ENCODE results near the gene PARD3.

PARD3 gene

DNA sequence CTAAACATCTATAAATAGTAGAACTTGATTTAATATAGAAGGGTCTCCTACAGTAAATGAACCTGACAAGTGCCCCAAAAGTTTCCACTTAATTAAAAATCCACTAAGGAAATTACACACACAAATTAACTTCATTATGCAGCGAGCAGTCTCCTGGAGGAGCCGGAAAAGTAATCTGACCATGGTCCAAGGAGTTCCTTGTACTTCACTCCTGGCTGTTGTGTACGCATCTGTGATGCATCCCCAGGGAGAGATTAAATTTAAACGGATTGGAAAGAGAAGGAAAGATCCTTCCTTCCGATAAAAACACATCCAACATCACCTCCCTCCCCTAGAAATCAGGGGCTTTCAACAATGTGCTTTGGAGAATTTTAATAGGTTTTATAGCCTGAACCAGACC is 85.5 kb downstream of the PARD3 start:
- Histone ChIP-seq H3K79me2 (ENCODE audit: insufficient read depth, low read length) (peaks cover 94% of the 10 kb centered on the region), H3K4me1 (ENCODE audit: insufficient read depth, low read length) (no peaks in the 10 kb centered on the region), H3K4me3 (ENCODE audit: low read depth in 1 of 2, low read length in 2 of 2) (no peak overlapping the region), H3K9ac (ENCODE audit: low read depth, low read length) (no peak overlapping the region), H3K9me3 (ENCODE audit: insufficient read depth, low read length, severe bottlenecking) (no peaks in the 10 kb centered on the region), H3K27ac (ENCODE audit: low read length) (no peak overlapping the region), H3K4me2 (ENCODE audit: insufficient read depth, low read length) (no peak overlapping the region), H3K27me3 (ENCODE audit: insufficient read depth, low read length, poor library complexity) (no peaks in the 10 kb centered on the region), H2AFZ (ENCODE audit: low read depth, low read length) (no peak overlapping the region), H3K36me3 (ENCODE audit: insufficient read depth, low read length) (no peaks in the 10 kb centered on the region), H4K20me1 (ENCODE audit: insufficient read depth, low read length) (peaks cover 63% of the 10 kb centered on the region)
- no peak for TF ChIP-seq EZH2 (IDR thresholded peaks at IDR 0.05; ENCODE audit: borderline replicate concordance, low read depth, low read length, severe bottlenecking)
- TF ChIP-seq, protein P1, sequence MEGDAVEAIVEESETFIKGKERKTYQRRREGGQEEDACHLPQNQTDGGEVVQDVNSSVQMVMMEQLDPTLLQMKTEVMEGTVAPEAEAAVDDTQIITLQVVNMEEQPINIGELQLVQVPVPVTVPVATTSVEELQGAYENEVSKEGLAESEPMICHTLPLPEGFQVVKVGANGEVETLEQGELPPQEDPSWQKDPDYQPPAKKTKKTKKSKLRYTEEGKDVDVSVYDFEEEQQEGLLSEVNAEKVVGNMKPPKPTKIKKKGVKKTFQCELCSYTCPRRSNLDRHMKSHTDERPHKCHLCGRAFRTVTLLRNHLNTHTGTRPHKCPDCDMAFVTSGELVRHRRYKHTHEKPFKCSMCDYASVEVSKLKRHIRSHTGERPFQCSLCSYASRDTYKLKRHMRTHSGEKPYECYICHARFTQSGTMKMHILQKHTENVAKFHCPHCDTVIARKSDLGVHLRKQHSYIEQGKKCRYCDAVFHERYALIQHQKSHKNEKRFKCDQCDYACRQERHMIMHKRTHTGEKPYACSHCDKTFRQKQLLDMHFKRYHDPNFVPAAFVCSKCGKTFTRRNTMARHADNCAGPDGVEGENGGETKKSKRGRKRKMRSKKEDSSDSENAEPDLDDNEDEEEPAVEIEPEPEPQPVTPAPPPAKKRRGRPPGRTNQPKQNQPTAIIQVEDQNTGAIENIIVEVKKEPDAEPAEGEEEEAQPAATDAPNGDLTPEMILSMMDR (IDR thresholded peaks at IDR 0.05; ENCODE audit: borderline replicate concordance, extremely low read depth, low read length, poor library complexity, severe bottlenecking): no peak
- no peak for ATAC-seq (ENCODE audit: insufficient read depth, low read depth)
- DNase-seq: no peak

DNA sequence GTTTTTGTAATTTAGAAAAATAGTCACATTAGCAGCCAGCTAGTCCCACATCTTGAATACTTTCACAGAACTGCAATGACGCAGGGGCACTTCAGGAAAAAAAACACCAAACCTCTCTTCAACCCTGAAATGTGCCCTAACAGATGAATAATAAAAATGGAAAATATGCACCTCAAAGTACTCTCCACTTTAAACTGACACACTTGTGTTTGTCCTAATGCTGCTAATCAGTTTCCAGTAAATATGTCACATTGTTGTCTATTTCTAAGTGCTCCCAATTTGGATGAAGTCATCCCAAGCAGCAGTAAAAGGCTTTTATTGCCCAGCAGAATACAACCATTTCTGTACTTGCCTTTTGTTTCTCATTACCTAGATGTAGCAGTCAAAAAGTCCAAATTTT is 86.7 kb downstream of the PARD3 start:
- TF ChIP-seq, protein P1 (IDR thresholded peaks at IDR 0.05; ENCODE audit: borderline replicate concordance, extremely low read depth, low read length, poor library complexity, severe bottlenecking): no peak
- TF ChIP-seq EZH2 (IDR thresholded peaks at IDR 0.05; ENCODE audit: borderline replicate concordance, low read depth, low read length, severe bottlenecking): no peak
- Histone ChIP-seq H3K9ac (ENCODE audit: low read depth, low read length) (no peak overlapping the region), H3K36me3 (ENCODE audit: insufficient read depth, low read length) (no peaks in the 10 kb centered on the region), H3K4me3 (ENCODE audit: low read depth in 1 of 2, low read length in 2 of 2) (no peak overlapping the region), H3K4me2 (ENCODE audit: insufficient read depth, low read length) (no peak overlapping the region), H3K27ac (ENCODE audit: low read length) (no peak overlapping the region), H2AFZ (ENCODE audit: low read depth, low read length) (no peak overlapping the region), H3K27me3 (ENCODE audit: insufficient read depth, low read length, poor library complexity) (no peaks in the 10 kb centered on the region), H4K20me1 (ENCODE audit: insufficient read depth, low read length) (peaks cover 72% of the 10 kb centered on the region), H3K79me2 (ENCODE audit: insufficient read depth, low read length) (peaks cover 95% of the 10 kb centered on the region), H3K4me1 (ENCODE audit: insufficient read depth, low read length) (no peaks in the 10 kb centered on the region), H3K9me3 (ENCODE audit: insufficient read depth, low read length, severe bottlenecking) (no peaks in the 10 kb centered on the region)
- ATAC-seq (ENCODE audit: insufficient read depth, low read depth) (no peak), DNase-seq (no peak)

DNA sequence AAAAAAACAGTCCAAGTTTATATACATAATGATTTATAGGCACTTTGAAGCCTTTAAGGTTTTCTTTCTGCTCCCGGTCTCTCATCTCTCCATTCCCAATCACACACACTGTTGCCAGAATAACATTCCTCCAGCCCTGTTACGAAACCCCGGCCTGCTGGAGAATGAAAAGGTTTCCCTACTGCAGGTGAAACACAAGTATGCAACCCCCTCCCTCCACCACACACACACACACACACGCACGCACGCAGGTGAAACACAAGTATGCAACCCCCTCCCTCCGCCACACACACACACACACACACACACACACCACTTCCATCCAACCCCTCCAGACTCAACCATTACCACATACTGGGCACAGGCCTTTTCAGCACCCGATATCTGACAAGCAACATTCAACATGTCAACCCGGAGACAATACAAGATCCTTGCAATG is 87.5 kb downstream of the PARD3 start:
- Histone ChIP-seq H4K20me1 (ENCODE audit: insufficient read depth, low read length) (peaks cover 72% of the 10 kb centered on the region), H3K4me3 (ENCODE audit: low read depth in 1 of 2, low read length in 2 of 2) (no peak overlapping the region)
- DNase-seq: no peak

More for the DNA sequence above, 87.5 kb downstream of the PARD3 start:
- Histone ChIP-seq H3K27ac (ENCODE audit: low read length) (no peak overlapping the region), H3K4me1 (ENCODE audit: insufficient read depth, low read length) (no peaks in the 10 kb centered on the region), H3K9ac (ENCODE audit: low read depth, low read length) (no peak overlapping the region), H3K4me2 (ENCODE audit: insufficient read depth, low read length) (no peak overlapping the region), H3K27me3 (ENCODE audit: insufficient read depth, low read length, poor library complexity) (no peaks in the 10 kb centered on the region), H2AFZ (ENCODE audit: low read depth, low read length) (no peak overlapping the region), H3K9me3 (ENCODE audit: insufficient read depth, low read length, severe bottlenecking) (no peaks in the 10 kb centered on the region), H3K36me3 (ENCODE audit: insufficient read depth, low read length) (no peaks in the 10 kb centered on the region), H3K79me2 (ENCODE audit: insufficient read depth, low read length) (peaks cover 95% of the 10 kb centered on the region)
- TF ChIP-seq EZH2 (IDR thresholded peaks at IDR 0.05; ENCODE audit: borderline replicate concordance, low read depth, low read length, severe bottlenecking): no peak
- TF ChIP-seq, protein P1 (IDR thresholded peaks at IDR 0.05; ENCODE audit: borderline replicate concordance, extremely low read depth, low read length, poor library complexity, severe bottlenecking): no peak
- ATAC-seq (ENCODE audit: insufficient read depth, low read depth): no peak
